ENCODE measurements around the gene JMJD1C. TPM values are rescaled to one million over a fixed set of nuclear protein-coding genes. Genes with fewer than 3 reads are reported as not detected.
A peak's percentile ranks its signal among the peaks of the same experiment; 100 is the strongest.

Gene JMJD1C
- total RNA-seq, 1 experiment from 2014 or later = 180 TPM

DNA sequence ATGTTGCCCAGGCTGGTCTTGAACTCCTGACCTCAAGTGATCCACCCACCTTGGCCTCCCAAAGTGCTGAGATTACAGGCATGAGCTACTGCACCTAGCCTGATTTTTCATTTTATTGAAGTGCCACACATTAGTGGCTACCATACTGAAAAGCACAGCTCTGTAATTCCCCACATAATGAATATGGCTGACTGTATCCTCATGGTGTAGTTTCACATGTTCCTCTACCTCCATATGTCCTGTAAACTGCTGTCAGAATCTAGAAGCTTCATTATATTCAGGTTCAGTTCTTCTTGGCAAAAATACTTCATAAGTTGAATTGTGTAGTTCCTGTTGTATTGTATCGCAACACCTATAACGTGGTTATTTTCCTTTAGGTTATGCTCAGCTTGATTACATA is 11.1 kb downstream of the JMJD1C start:
- ChIA-PET POLR2A (no interaction called here), CTCF (no interaction called here)
- Mint-ChIP-seq H3K4me1 (peaks cover 12% of the 10 kb centered on the region), H3K9me3 (peaks cover 5% of the 10 kb centered on the region), H3K4me3 (no peak overlapping the region), H3K27me3 (ENCODE audit: low read depth) (no peaks in the 10 kb centered on the region), H3K27ac (peak overlapping the region; percentile 21; the same call in 1 of the 2 replicates), H3K36me3 (peaks cover 7% of the 10 kb centered on the region)
- DNase-seq (ENCODE audit: low spot score) (no peak), ATAC-seq (no peak)
- no peak for TF ChIP-seq JUN (CRISPR knock-in tag; IDR thresholded peaks at IDR 0.05)
- TF ChIP-seq FOXJ3 (CRISPR knock-in tag; IDR thresholded peaks at IDR 0.05; ENCODE audit: borderline replicate concordance) = no peak
- no peak for TF ChIP-seq ZNF232 (CRISPR knock-in tag; IDR thresholded peaks at IDR 0.05)
- no peak for TF ChIP-seq ETV6 (CRISPR knock-in tag; IDR thresholded peaks at IDR 0.05)
- TF ChIP-seq, protein P1, sequence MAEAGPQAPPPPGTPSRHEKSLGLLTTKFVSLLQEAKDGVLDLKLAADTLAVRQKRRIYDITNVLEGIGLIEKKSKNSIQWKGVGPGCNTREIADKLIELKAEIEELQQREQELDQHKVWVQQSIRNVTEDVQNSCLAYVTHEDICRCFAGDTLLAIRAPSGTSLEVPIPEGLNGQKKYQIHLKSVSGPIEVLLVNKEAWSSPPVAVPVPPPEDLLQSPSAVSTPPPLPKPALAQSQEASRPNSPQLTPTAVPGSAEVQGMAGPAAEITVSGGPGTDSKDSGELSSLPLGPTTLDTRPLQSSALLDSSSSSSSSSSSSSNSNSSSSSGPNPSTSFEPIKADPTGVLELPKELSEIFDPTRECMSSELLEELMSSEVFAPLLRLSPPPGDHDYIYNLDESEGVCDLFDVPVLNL (CRISPR knock-in tag; IDR thresholded peaks at IDR 0.05; ENCODE audit: borderline replicate concordance, low read depth) = no peak
- TF ChIP-seq USF1 (CRISPR knock-in tag; IDR thresholded peaks at IDR 0.05) = no peak
- no peak for TF ChIP-seq EMX1 (CRISPR knock-in tag; IDR thresholded peaks at IDR 0.05)
- TF ChIP-seq, protein P2, sequence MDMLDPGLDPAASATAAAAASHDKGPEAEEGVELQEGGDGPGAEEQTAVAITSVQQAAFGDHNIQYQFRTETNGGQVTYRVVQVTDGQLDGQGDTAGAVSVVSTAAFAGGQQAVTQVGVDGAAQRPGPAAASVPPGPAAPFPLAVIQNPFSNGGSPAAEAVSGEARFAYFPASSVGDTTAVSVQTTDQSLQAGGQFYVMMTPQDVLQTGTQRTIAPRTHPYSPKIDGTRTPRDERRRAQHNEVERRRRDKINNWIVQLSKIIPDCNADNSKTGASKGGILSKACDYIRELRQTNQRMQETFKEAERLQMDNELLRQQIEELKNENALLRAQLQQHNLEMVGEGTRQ (CRISPR knock-in tag; IDR thresholded peaks at IDR 0.05) = no peak
- TF ChIP-seq, protein P3, sequence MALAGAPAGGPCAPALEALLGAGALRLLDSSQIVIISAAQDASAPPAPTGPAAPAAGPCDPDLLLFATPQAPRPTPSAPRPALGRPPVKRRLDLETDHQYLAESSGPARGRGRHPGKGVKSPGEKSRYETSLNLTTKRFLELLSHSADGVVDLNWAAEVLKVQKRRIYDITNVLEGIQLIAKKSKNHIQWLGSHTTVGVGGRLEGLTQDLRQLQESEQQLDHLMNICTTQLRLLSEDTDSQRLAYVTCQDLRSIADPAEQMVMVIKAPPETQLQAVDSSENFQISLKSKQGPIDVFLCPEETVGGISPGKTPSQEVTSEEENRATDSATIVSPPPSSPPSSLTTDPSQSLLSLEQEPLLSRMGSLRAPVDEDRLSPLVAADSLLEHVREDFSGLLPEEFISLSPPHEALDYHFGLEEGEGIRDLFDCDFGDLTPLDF (CRISPR knock-in tag; IDR thresholded peaks at IDR 0.05) = no peak
- TF ChIP-seq, protein P4, sequence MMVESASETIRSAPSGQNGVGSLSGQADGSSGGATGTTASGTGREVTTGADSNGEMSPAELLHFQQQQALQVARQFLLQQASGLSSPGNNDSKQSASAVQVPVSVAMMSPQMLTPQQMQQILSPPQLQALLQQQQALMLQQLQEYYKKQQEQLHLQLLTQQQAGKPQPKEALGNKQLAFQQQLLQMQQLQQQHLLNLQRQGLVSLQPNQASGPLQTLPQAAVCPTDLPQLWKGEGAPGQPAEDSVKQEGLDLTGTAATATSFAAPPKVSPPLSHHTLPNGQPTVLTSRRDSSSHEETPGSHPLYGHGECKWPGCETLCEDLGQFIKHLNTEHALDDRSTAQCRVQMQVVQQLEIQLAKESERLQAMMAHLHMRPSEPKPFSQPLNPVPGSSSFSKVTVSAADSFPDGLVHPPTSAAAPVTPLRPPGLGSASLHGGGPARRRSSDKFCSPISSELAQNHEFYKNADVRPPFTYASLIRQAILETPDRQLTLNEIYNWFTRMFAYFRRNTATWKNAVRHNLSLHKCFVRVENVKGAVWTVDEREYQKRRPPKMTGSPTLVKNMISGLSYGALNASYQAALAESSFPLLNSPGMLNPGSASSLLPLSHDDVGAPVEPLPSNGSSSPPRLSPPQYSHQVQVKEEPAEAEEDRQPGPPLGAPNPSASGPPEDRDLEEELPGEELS (CRISPR knock-in tag; IDR thresholded peaks at IDR 0.05) = no peak
- no peak for TF ChIP-seq NR2C2 (CRISPR knock-in tag; IDR thresholded peaks at IDR 0.05)
- TF ChIP-seq ZNF138 (CRISPR knock-in tag; conservative IDR thresholded peaks at IDR 0.05) = no peak

GRCh38 chr10:63452524-63452923 is 13.3 kb downstream of the JMJD1C start:
- peaks cover 7% of the 10 kb centered on the region for H3K36me3 Mint-ChIP-seq
- DNase-seq (ENCODE audit: low spot score) (no peak), ATAC-seq (no peak)
- CTCF ChIA-PET = no interaction called here
- no peaks in the 10 kb centered on the region for H3K27me3 Mint-ChIP-seq (ENCODE audit: low read depth)
- H3K9me3 Mint-ChIP-seq = peaks cover 5% of the 10 kb centered on the region
- H3K4me1 Mint-ChIP-seq = peaks cover 11% of the 10 kb centered on the region
- POLR2A ChIA-PET = no interaction called here
- no peak overlapping the region for H3K4me3 Mint-ChIP-seq
- no peak overlapping the region for H3K27ac Mint-ChIP-seq
- TF ChIP-seq CREB1 (CRISPR knock-in tag; IDR thresholded peaks at IDR 0.05) (no peak), ZNF121 (CRISPR knock-in tag; IDR thresholded peaks at IDR 0.05) (no peak), JAZF1 (CRISPR knock-in tag; IDR thresholded peaks at IDR 0.05) (no peak), GABPB1 (CRISPR knock-in tag; IDR thresholded peaks at IDR 0.05) (no peak), ZNF396 (CRISPR knock-in tag; IDR thresholded peaks at IDR 0.05; ENCODE audit: borderline replicate concordance) (no peak), ZNF671 (CRISPR knock-in tag; IDR thresholded peaks at IDR 0.05) (no peak), ATF2 (CRISPR knock-in tag; IDR thresholded peaks at IDR 0.05; ENCODE audit: borderline replicate concordance, low read depth) (no peak), RELA (CRISPR knock-in tag; IDR thresholded peaks at IDR 0.05; ENCODE audit: borderline replicate concordance) (no peak), ZNF425 (CRISPR knock-in tag; conservative IDR thresholded peaks at IDR 0.05) (no peak), TEAD4 (CRISPR knock-in tag; IDR thresholded peaks at IDR 0.05) (no peak), ZNF423 (CRISPR knock-in tag; IDR thresholded peaks at IDR 0.05) (no peak), FOXK1 (CRISPR knock-in tag; IDR thresholded peaks at IDR 0.05) (no peak), ZBTB43 (CRISPR knock-in tag; IDR thresholded peaks at IDR 0.05) (no peak), NFYB (CRISPR knock-in tag; conservative IDR thresholded peaks at IDR 0.05; ENCODE audit: low read depth) (no peak), JUN (CRISPR knock-in tag; IDR thresholded peaks at IDR 0.05) (no peak), CBFB (CRISPR knock-in tag; IDR thresholded peaks at IDR 0.05; ENCODE audit: low read depth) (no peak)
